WTC11 (cell line): ENCODE measurements around the gene YARS1. TPM values are rescaled to one million over a fixed set of nuclear protein-coding genes. Genes with fewer than 3 reads are reported as not detected.

Source experiments
- ATAC-seq: fragments of 200-7000 bp; cut with Tn5 transposase; 2 replicates; pipeline ENCODE4 v1.10.0; 2021; ENCODE audit warnings: mild to moderate bottlenecking, moderate library complexity
- CTCF ChIA-PET: fragments of 300-600 bp; sonication (Branson Sonifier 250); formaldehyde crosslinking; loops from one replicate; lab custom pipeline; 2021; ENCODE audit warnings: antibody characterized with exemption; lab: Charles Lee
- POLR2A ChIA-PET: fragments of 350-600 bp; sonication (Branson Sonifier 250); formaldehyde crosslinking; loops from one replicate; lab custom pipeline; 2021; ENCODE audit warnings: antibody characterized with exemption; lab: Charles Lee
- DNase-seq: peaks from one replicate; pipeline ENCODE4 v3.0.0; 2021; ENCODE audit warnings: low spot score
- H3K27ac Mint-ChIP-seq: 2 replicates; pipeline ENCODE4 v1.8.0; 2021; ENCODE audit warnings: mixed read lengths
- H3K27me3 Mint-ChIP-seq: 2 replicates; pipeline ENCODE4 v1.8.0; 2021; ENCODE audit warnings: low read depth, mild to moderate bottlenecking, moderate library complexity, mixed read lengths
- H3K36me3 Mint-ChIP-seq: 2 replicates; pipeline ENCODE4 v1.8.0; 2021; ENCODE audit warnings: mixed read lengths
- H3K4me1 Mint-ChIP-seq: 2 replicates; pipeline ENCODE4 v1.8.0; 2022; ENCODE audit warnings: mixed read lengths
- H3K4me3 Mint-ChIP-seq: 2 replicates; pipeline ENCODE4 v1.8.0; 2021; ENCODE audit warnings: mild to moderate bottlenecking, moderate library complexity, mixed read lengths
- H3K9me3 Mint-ChIP-seq: 2 replicates; pipeline ENCODE4 v1.8.0; 2021; ENCODE audit warnings: mixed read lengths
- AR ChIP-seq: fragments of 250-450 bp; sonication (Bioruptor Pico); IDR thresholded peaks from 2 replicates; pipeline ENCODE4 v1.9.0; 2021; ENCODE audit warnings: mild to moderate bottlenecking
- CBFB ChIP-seq: sonication (generic); formaldehyde crosslinking; IDR thresholded peaks from 2 replicates; pipeline ENCODE4 v1.8.1; 2022; ENCODE audit warnings: mild to moderate bottlenecking, low read depth, missing genetic modification reagents
- E2F5 ChIP-seq: sonication (generic); formaldehyde crosslinking; IDR thresholded peaks from 2 replicates; pipeline ENCODE4 v1.8.1; 2022; ENCODE audit warnings: mild to moderate bottlenecking, moderate library complexity, missing genetic modification reagents
- EMX1 ChIP-seq: fragments of 250-450 bp; sonication (Bioruptor Pico); IDR thresholded peaks from 2 replicates; pipeline ENCODE4 v1.8.0; 2021; ENCODE audit warnings: mild to moderate bottlenecking
- ETV6 ChIP-seq: sonication (generic); formaldehyde crosslinking; IDR thresholded peaks from 2 replicates; pipeline ENCODE4 v1.8.1; 2022; ENCODE audit warnings: mild to moderate bottlenecking, missing genetic modification reagents
- IRF2 ChIP-seq: sonication (generic); formaldehyde crosslinking; IDR thresholded peaks from 2 replicates; pipeline ENCODE4 v1.8.0; 2022; ENCODE audit warnings: low read depth, missing genetic modification reagents, borderline replicate concordance
- MYBL2 ChIP-seq: sonication (generic); formaldehyde crosslinking; IDR thresholded peaks from 2 replicates; pipeline ENCODE4 v1.8.1; 2023; ENCODE audit warnings: mild to moderate bottlenecking, moderate library complexity, missing genetic modification reagents
- OVOL2 ChIP-seq: fragments of 250-450 bp; sonication (Bioruptor Pico); IDR thresholded peaks from 2 replicates; pipeline ENCODE4 v1.9.0; 2021; ENCODE audit warnings: mild to moderate bottlenecking, borderline replicate concordance
- PRDM15 ChIP-seq: sonication (generic); formaldehyde crosslinking; IDR thresholded peaks from 2 replicates; pipeline ENCODE4 v1.8.0; 2022; ENCODE audit warnings: missing genetic modification reagents
- PRRX2 ChIP-seq: fragments of 250-450 bp; sonication (Bioruptor Pico); IDR thresholded peaks from 2 replicates; pipeline ENCODE4 v1.8.0; 2021; ENCODE audit warnings: mild to moderate bottlenecking
- SP1 ChIP-seq: sonication (generic); formaldehyde crosslinking; conservative IDR thresholded peaks from 2 replicates; pipeline ENCODE4 v1.8.1; 2022; ENCODE audit warnings: missing genetic modification reagents
- USF2 ChIP-seq: sonication (generic); formaldehyde crosslinking; IDR thresholded peaks from 2 replicates; pipeline ENCODE4 v1.8.1; 2023; ENCODE audit warnings: mild to moderate bottlenecking, missing genetic modification reagents, moderate library complexity
- ZNF317 ChIP-seq: sonication (generic); formaldehyde crosslinking; IDR thresholded peaks from 2 replicates; pipeline ENCODE4 v1.8.1; 2023; ENCODE audit warnings: low read depth, mild to moderate bottlenecking, moderate library complexity, missing genetic modification reagents, borderline replicate concordance
- ZNF396 ChIP-seq: fragments of 250-450 bp; sonication (Bioruptor Pico); IDR thresholded peaks from 2 replicates; pipeline ENCODE4 v1.8.0; 2021; ENCODE audit warnings: mild to moderate bottlenecking, moderate library complexity, borderline replicate concordance
- ZSCAN18 ChIP-seq: fragments of 250-450 bp; sonication (Bioruptor Pico); IDR thresholded peaks from 2 replicates; pipeline ENCODE4 v2.1.2; 2022; ENCODE audit warnings: mild to moderate bottlenecking, moderate library complexity
- total RNA-seq: library from RNA; stranded (reverse); gene quantifications from 3 replicates; pipeline ENCODE4 v1.2.3, GENCODE V29; 2021

The YARS1 gene
- total RNA-seq, 1 experiment from 2014 or later: 197 TPM

- ChIA-PET CTCF (interaction anchor here (0.6 to 10.0 kb wide), 9 partner anchors 8 to 106 kb away, joined by 3 to 262 read pairs (median 4); no protein-coding TSS in a partner anchor), POLR2A (interaction anchor here (0.6 to 4.7 kb wide), 4 partner anchors 13 to 72 kb away, joined by 4 to 39 read pairs (median 10); no protein-coding TSS in a partner anchor)
- peaks cover 50% of the 10 kb centered on the region for H3K4me1 Mint-ChIP-seq
- no peak overlapping the region for H3K4me3 Mint-ChIP-seq
- H3K9me3 Mint-ChIP-seq: no peaks in the 10 kb centered on the region
- H3K36me3 Mint-ChIP-seq: peaks cover 28% of the 10 kb centered on the region
- no peak overlapping the region for H3K27ac Mint-ChIP-seq
- ATAC-seq (no peak), DNase-seq (no peak)
- TF ChIP-seq OVOL2 (CRISPR knock-in tag) (no peak), ETV6 (CRISPR knock-in tag) (no peak), MYBL2 (CRISPR knock-in tag) (no peak), ZNF396 (CRISPR knock-in tag) (no peak), USF2 (CRISPR knock-in tag) (no peak), SP1 (no peak)
- no peaks in the 10 kb centered on the region for H3K27me3 Mint-ChIP-seq
Observed at GRCh38 chr1:32770741-32771548, 46.2 kb downstream of the YARS1 start.

GRCh38 chr1:32770221-32770731, 46.9 kb downstream of the YARS1 start:
- DNase-seq (no peak), ATAC-seq (no peak)
- TF ChIP-seq ZNF317: no peak
- TF ChIP-seq PRDM15: no peak
- no peak for TF ChIP-seq CBFB (CRISPR knock-in tag)
- TF ChIP-seq EMX1 (CRISPR knock-in tag): no peak
- no peak for TF ChIP-seq E2F5 (CRISPR knock-in tag)
- TF ChIP-seq IRF2 (CRISPR knock-in tag): no peak
- no peak for TF ChIP-seq OVOL2 (CRISPR knock-in tag)
- no peak for TF ChIP-seq AR (CRISPR knock-in tag)
- TF ChIP-seq PRRX2 (CRISPR knock-in tag): no peak
- TF ChIP-seq MYBL2 (CRISPR knock-in tag): no peak
- no peak for TF ChIP-seq ZSCAN18 (CRISPR knock-in tag)
- TF ChIP-seq, all 79 proteins: peak for 0
- H3K9me3 Mint-ChIP-seq: no peaks in the 10 kb centered on the region
- no peaks in the 10 kb centered on the region for H3K27me3 Mint-ChIP-seq
- POLR2A ChIA-PET: interaction anchor here (1.0 kb wide), 1 partner anchor 58 kb away, joined by 5 read pairs; no protein-coding TSS in a partner anchor
- H3K4me1 Mint-ChIP-seq: peaks cover 55% of the 10 kb centered on the region
- H3K36me3 Mint-ChIP-seq: peaks cover 21% of the 10 kb centered on the region
- no peak overlapping the region for H3K4me3 Mint-ChIP-seq
- CTCF ChIA-PET: interaction anchor here (1.3 to 10.0 kb wide), 4 partner anchors 14 to 106 kb away, joined by 3 to 262 read pairs (median 64); no protein-coding TSS in a partner anchor
- H3K27ac Mint-ChIP-seq: no peak overlapping the region
